Measurements from ENCODE around the gene RBM12. TPM values are rescaled to one million over a fixed set of nuclear protein-coding genes. Genes with fewer than 3 reads are reported as not detected.
"Not testable (repeated sequence)": the region's sequence is repeated elsewhere in the genome, so short reads cannot be mapped to it uniquely, and the experiment has no call there.

Gene RBM12
- total RNA-seq, 1 donor from 2014 or later: 127 TPM

GRCh38 chr20:35698298-35699126, 33.8 kb upstream of the RBM12 start:
- intact Hi-C loops (cut with micrococcal nuclease): loop anchor here (1.0 to 2.0 kb wide), 10 partner anchors 34 to 256 kb away; partner anchors contain the start of genes CEP250, CPNE1, RBM12 and RBM39

DNA sequence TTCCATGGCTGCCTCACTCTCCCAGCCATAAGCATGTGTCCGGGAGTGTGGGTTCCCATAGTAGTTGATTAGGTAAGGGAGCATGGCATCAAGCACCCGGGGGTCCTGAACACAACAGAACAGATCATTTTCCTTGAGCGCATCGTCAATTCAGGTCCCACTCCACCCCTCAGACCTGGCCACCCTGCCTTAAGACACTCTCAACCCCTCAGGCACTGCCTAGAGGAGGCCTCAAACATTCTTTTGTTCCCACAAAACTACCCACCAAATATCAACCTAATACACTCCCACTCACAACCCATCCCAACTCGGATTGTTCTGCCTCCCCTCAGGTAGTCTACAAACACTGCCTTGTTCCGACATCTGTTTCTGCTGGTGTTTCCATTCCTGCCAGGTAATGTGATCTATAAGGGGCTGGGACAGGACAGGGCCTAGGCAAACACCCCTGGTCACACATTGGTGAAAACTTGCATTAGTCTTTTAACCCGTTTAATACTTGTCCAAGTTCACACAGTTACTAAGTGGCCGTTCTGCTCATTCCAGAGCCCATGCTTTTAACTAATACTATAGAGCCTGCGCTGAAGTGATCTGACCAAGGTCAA, 33.1 kb upstream of the RBM12 start:
- intact Hi-C loops (cut with micrococcal nuclease): loop anchor here (2.0 kb wide), 2 partner anchors 187 to 243 kb away; partner anchors contain the start of gene CEP250

- intact Hi-C loops (cut with micrococcal nuclease): no loop called here
Observed at GRCh38 chr20:35695978-35696377, 31.3 kb upstream of the RBM12 start.

DNA sequence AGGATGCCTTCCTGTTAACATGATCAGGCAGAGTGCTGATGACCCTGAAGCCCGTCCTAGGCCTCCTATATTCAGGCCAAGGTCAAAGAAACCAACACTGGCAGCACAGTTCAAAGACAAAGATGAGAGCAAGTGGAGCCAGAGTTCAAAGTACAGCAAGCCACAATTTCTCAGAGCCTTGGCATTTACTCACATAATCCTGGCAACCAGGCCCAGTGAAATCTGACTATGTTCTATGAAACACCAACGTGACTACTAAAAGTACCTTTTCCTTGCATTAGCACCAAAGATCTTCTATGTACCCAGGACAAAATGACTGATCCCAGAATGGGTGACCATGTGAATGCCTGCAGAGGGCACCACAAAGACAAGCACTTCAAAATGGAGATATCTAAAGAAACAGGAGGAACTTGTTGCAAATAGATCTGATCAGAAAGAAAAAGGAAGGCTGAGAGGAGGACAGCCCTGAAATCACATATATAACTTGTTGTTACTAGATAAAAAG, 30.6 kb upstream of the RBM12 start:
- intact Hi-C loops (cut with micrococcal nuclease): no loop called here

- intact Hi-C loops (cut with micrococcal nuclease): no loop called here
Observed at GRCh38 chr20:35690265-35690664, 25.6 kb upstream of the RBM12 start.

- intact Hi-C loops (cut with micrococcal nuclease): not testable (repeated sequence)
Observed at GRCh38 chr20:35686872-35687271, 22.2 kb upstream of the RBM12 start.

DNA sequence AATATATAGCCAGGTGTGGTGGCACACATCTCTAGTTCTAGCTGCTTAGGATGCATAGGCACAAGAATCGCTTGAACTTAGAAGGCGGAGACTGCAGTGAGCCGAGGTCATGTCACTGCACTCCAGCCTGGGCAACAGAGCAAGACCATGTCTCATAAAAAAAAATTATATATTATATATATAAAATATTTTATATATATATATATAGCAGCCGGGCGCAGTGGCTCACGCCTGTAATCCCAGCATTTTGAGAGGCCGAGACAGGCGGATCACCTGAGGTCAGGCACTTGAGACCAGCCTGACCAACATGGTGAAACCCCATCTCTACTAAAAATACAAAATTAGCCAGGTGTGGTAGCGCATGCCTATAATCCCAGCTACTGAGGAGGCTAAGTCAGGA, 20.7 kb upstream of the RBM12 start:
- intact Hi-C loops (cut with micrococcal nuclease): not testable (repeated sequence)

GRCh38 chr20:35681960-35682359, 17.3 kb upstream of the RBM12 start:
- intact Hi-C loops (cut with micrococcal nuclease): no loop called here

DNA sequence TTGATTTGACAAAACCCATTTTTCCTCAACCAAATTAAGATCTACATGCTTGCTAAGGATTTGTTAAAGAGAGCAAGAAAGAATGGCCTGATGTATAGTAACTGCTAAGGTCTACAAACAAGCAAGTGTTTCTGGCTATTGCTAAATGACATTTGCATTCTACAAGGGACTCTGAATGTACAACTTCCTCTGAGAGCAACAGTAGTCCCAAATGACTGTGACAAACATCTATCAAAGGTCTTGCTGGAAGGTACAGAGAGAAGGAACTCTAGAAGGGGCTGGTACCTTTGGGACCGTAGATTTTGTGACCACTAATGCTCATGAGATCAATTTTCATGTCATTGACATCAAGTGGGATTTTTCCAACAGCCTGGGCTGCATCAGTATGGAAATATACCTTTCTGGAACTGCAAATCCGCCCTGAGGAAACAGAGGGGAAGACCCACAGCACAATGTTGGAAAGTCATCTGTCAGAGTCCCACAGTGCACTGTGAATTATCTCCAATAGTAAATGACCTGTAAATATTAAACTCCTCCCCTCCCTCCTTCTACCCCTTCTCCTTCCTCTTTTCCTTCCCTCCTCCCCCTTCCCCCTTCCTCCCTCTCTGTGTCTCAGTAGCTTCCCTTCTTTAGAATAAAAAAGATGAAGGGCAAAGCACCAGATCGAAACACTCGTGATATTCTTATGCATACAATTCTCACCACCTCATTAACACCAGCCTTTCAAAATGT, 15.9 kb upstream of the RBM12 start:
- intact Hi-C loops (cut with micrococcal nuclease): no loop called here

- intact Hi-C loops (cut with micrococcal nuclease): no loop called here
Observed at GRCh38 chr20:35674921-35675320, 10.2 kb upstream of the RBM12 start.

- intact Hi-C loops (cut with micrococcal nuclease): no loop called here
Observed at GRCh38 chr20:35673884-35674283, 9.2 kb upstream of the RBM12 start.

- intact Hi-C loops (cut with micrococcal nuclease): loop anchor here (5.0 to 10.0 kb wide), 2 partner anchors 385 to 522 kb away; partner anchors contain the start of genes EDEM2 and EIF6
Observed at GRCh38 chr20:35669681-35670080, 5.0 kb upstream of the RBM12 start.

DNA sequence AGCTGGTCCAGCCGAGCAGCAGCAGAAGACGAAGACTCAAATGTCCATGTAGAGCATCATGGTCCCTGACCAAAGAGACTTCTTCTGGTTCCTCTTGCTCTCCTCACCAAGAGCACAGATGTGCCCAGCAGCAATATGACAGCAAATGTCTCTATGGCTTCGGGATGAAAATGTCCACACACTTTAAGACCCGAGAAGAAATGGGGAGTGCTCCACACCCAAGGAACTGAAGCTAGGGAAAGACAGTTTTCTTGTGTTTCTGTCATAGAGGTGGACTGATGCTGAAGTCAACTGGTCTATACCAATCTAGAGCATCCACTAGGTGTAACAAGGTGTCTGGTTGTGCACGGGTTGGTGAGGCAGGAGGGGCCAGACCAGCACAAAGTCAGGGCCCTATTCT, 4.5 kb upstream of the RBM12 start:
- intact Hi-C loops (cut with micrococcal nuclease): loop anchor here (5.0 to 10.0 kb wide), 2 partner anchors 384 to 522 kb away; partner anchors contain the start of genes EDEM2 and EIF6

GRCh38 chr20:35665949-35666288, 1.2 kb upstream of the RBM12 start:
- intact Hi-C loops (cut with micrococcal nuclease): loop anchor here (1.0 to 10.0 kb wide), 7 partner anchors 9 to 519 kb away; partner anchors contain the start of genes CEP250, EDEM2, EIF6 and ERGIC3

- intact Hi-C loops (cut with micrococcal nuclease): loop anchor here (1.0 to 10.0 kb wide), 9 partner anchors 36 to 379 kb away; partner anchors contain the start of genes CEP250, EIF6, NFS1 and PHF20
Observed at GRCh38 chr20:35663516-35664465, 909 bp downstream of the RBM12 start.

GRCh38 chr20:35662551-35662950, 2.1 kb downstream of the RBM12 start:
- intact Hi-C loops (cut with micrococcal nuclease): loop anchor here (10.0 kb wide), 1 partner anchor 378 kb away; the partner anchor contains the start of gene EIF6

GRCh38 chr20:35661908-35662307, 2.8 kb downstream of the RBM12 start:
- intact Hi-C loops (cut with micrococcal nuclease): loop anchor here (1.0 to 10.0 kb wide), 3 partner anchors 43 to 377 kb away; partner anchors contain the start of gene EIF6

DNA sequence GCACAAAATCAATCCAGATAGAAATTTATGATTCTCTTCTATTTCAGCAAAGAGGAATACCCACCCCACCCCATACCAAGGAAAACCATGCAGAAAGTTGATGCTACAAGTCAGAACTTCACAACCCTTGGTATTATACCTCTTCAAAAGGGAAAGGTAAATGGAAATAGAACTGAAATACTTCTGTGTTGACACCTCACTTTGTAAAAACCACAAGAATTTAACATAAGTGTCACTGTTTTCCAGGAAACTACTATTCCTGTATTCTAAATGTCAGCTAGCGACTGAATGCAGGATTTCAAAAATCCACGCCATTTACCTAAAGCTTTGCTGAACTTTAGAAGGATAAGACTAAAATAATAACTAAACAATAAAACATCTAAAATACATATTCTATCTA, 3.6 kb downstream of the RBM12 start:
- intact Hi-C loops (cut with micrococcal nuclease): loop anchor here (1.0 to 10.0 kb wide), 3 partner anchors 42 to 376 kb away; partner anchors contain the start of gene EIF6

DNA sequence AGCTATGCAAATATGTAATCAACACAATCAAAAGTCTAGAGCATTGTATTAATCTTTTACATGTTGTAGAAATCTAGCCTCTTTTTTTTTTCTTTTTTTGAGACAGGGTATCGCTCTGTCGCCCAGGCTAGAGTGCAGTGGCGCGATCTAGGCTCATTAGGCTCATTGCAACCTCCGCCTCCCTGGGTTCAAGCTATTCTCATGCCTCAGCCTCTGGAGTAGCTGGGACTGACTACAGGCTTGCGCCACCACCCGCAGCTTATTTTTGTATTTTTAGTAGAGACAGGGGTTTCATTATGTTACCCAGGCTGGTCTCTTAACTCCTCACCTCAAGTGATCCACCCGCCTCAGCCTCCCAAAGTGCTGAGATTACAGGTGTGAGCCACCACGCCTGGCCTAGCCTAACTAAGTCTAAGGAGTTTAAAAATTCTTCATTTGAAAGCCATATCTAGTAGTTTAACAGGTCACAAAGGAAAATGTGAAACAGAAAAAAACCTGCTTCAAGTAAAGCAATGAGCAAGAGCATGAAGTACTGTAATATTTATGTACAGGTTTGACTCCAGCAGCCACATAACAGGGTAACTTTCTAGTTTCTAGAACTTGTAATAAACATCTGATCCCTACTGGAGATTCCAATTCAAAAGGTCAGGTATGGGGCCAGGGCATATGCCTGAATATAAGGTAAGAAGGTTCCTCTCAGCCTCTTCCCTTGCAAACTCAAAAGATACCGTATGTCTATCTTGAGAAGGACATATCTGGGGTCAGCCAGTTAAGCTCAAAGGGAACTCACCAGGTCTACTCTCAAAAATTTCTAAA, 4.4 kb downstream of the RBM12 start:
- intact Hi-C loops (cut with micrococcal nuclease): loop anchor here (10.0 kb wide), 1 partner anchor 376 kb away; the partner anchor contains the start of gene EIF6
